ENCODE results near the gene CXCL8. TPM values are rescaled to one million over a fixed set of nuclear protein-coding genes. Genes with fewer than 3 reads are reported as not detected.

The CXCL8 gene
- total and polyA plus RNA-seq, 2 donors (not counting 3 experiments of a cell fraction or from before 2014, with no cell fraction given), result 6.4 to 12.6 TPM

GRCh38 chr4:73709451-73710033 is 30.8 kb upstream of the CXCL8 start:
- intact Hi-C loops (cut with micrococcal nuclease) (no loop called here), dilution Hi-C loops (cut with MboI; ENCODE audit: extremely low pct_ligation_motif_present, low sequenced_read_pairs) (no loop called here)
- no peaks in the 10 kb centered on the region for H3K36me3 ChIP-seq (ENCODE audit: control insufficient read depth in 2 of 2, extremely low read depth in 1 of 2, insufficient read depth in 2 of 2, low read length in 2 of 2)
- no peaks in the 10 kb centered on the region for H3K27me3 ChIP-seq (ENCODE audit: control insufficient read depth in 2 of 2, insufficient read depth in 2 of 2, low read length in 2 of 2)
- no peak overlapping the region for H3K9ac ChIP-seq (replicated peaks; ENCODE audit: extremely low read depth, insufficient read depth, low read length)
- no peaks in the 10 kb centered on the region for H3K9me3 ChIP-seq (replicated peaks; ENCODE audit: control insufficient read depth, insufficient read depth, low read length)
- peak overlapping the region; percentile 38 for H3K27ac ChIP-seq (ENCODE audit: insufficient read depth, low read depth, low read length)
- TF ChIP-seq MAX (IDR thresholded peaks at IDR 0.05; ENCODE audit: insufficient read depth, insufficient read length) (no peak), EZH2 (IDR thresholded peaks at IDR 0.05; ENCODE audit: borderline replicate concordance, low read depth, low read length, severe bottlenecking) (no peak), POLR2A (IDR thresholded peaks at IDR 0.05; ENCODE audit: low read depth, low read length) (no peak), JUN (IDR thresholded peaks at IDR 0.05; ENCODE audit: borderline replicate concordance, insufficient read depth, insufficient read length, low read depth) (no peak), GATA2 (IDR thresholded peaks at IDR 0.05; ENCODE audit: insufficient read depth, insufficient read length, low read depth, low read length) (no peak), FOS (IDR thresholded peaks at IDR 0.05; ENCODE audit: borderline replicate concordance, insufficient read depth, low read length) (no peak), POLR2AphosphoS5 (IDR thresholded peaks at IDR 0.05; ENCODE audit: insufficient read depth, low read depth, low read length) (no peak), CTCF (IDR thresholded peaks at IDR 0.05; ENCODE audit: extremely low read depth in 1 of 2, insufficient read depth in 1 of 2, low read depth in 1 of 2, low read length in 2 of 2) (no peak), MYC (IDR thresholded peaks at IDR 0.05; ENCODE audit: low read depth, low read length) (no peak)
- H3K9me1 ChIP-seq (replicated peaks; ENCODE audit: control insufficient read depth, extremely low read depth, insufficient read depth, low read length), result no peaks in the 10 kb centered on the region
- H3K4me2 ChIP-seq (ENCODE audit: insufficient read depth, low read length), result no peak overlapping the region
- H4K20me1 ChIP-seq (replicated peaks; ENCODE audit: control insufficient read depth, extremely low read depth, insufficient read depth, low read length), result no peaks in the 10 kb centered on the region
- DNase-seq (ENCODE audit: low read depth, low spot score), result no peak
- FAIRE-seq, result no peak
- no peak overlapping the region for H2AFZ ChIP-seq (ENCODE audit: low read depth, low read length)
- CTCF ChIA-PET, result no interaction called here
- H3K4me3 ChIP-seq (replicated peaks in 1 of 3; ENCODE audit: insufficient read depth in 1 of 3, low read depth in 1 of 3, low read length in 3 of 3), result no peak overlapping the region
- POLR2A ChIA-PET, result no interaction called here
- H3K79me2 ChIP-seq (ENCODE audit: control insufficient read depth, insufficient read depth, low read length), result no peaks in the 10 kb centered on the region
- peaks cover 45% of the 10 kb centered on the region for H3K4me1 ChIP-seq (ENCODE audit: control insufficient read depth, extremely low read depth, insufficient read depth, low read length)
- BruUV-seq (replicated peaks), result no TSS peak
